ENCODE data around the gene RALY. TPM values are rescaled to one million over a fixed set of nuclear protein-coding genes. Genes with fewer than 3 reads are reported as not detected.

RALY gene
- total and polyA plus RNA-seq, 10 of the 15 experiments (the other 5 are each of a cell fraction or from before 2014, with no cell fraction given) = 1.2 to 246 (median 137) TPM

- no peak for DNase-seq (ENCODE audit: low read depth, low spot score)
- Histone ChIP-seq H3K4me1 (ENCODE audit: control insufficient read depth, insufficient read depth, low read length) (no peaks in the 10 kb centered on the region), H3K4me2 (ENCODE audit: control insufficient read depth, insufficient read depth) (no peak overlapping the region), H4K20me1 (ENCODE audit: control insufficient read depth, insufficient read depth) (0 out of 2 replicates have a peak, but pooled peaks cover 3% of the 10 kb centered on the region), H3K27ac (ENCODE audit: control insufficient read depth, insufficient read depth) (no peak overlapping the region), H3K36me3 (ENCODE audit: control insufficient read depth in 2 of 2, insufficient read depth in 2 of 2, low read length in 1 of 2) (peaks cover 25 to 36% of the 10 kb centered on the region in 2 experiments), H2AFZ (ENCODE audit: control insufficient read depth, low read depth, low read length) (no peak overlapping the region), H3K9me3 (replicated peaks; ENCODE audit: control insufficient read depth, insufficient read depth, low read length) (no peaks in the 10 kb centered on the region), H3K27me3 (replicated peaks in 1 of 2; ENCODE audit: control insufficient read depth in 2 of 2, insufficient read depth in 2 of 2, low read length in 1 of 2) (no peaks in the 10 kb centered on the region), H3K4me3 (no peak overlapping the region), H3K79me2 (ENCODE audit: control insufficient read depth, insufficient read depth, low read length) (no peaks in the 10 kb centered on the region), H3K9ac (ENCODE audit: control insufficient read depth, insufficient read depth, low read length) (no peak overlapping the region)
- RAD21 ChIA-PET (ENCODE audit: unreplicated experiment) = no interaction called here
- BruUV-seq (replicated peaks) = no TSS peak
- CTCF ChIA-PET = interaction anchor here (1.4 kb wide), 1 partner anchor 217 kb away, joined by 4 read pairs; no protein-coding TSS in a partner anchor
- TF ChIP-seq MYC (IDR thresholded peaks at IDR 0.05; ENCODE audit: insufficient read depth, insufficient read length, insufficient replicate concordance, low read length, severe bottlenecking) = no peak
- no peak for TF ChIP-seq POLR2AphosphoS5 (IDR thresholded peaks at IDR 0.05; ENCODE audit: low read length)
- no peak for TF ChIP-seq GATAD2B (conservative IDR thresholded peaks at IDR 0.05; ENCODE audit: low read depth)
- TF ChIP-seq ZZZ3 (IDR thresholded peaks at IDR 0.05; ENCODE audit: control insufficient read depth, insufficient read length, low read depth) = no peak
- no peak for TF ChIP-seq NFYA (IDR thresholded peaks at IDR 0.05; ENCODE audit: borderline replicate concordance, low read depth, low read length)
- TF ChIP-seq, protein P1, sequence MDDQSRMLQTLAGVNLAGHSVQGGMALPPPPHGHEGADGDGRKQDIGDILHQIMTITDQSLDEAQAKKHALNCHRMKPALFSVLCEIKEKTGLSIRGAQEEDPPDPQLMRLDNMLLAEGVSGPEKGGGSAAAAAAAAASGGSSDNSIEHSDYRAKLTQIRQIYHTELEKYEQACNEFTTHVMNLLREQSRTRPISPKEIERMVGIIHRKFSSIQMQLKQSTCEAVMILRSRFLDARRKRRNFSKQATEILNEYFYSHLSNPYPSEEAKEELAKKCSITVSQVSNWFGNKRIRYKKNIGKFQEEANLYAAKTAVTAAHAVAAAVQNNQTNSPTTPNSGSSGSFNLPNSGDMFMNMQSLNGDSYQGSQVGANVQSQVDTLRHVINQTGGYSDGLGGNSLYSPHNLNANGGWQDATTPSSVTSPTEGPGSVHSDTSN (IDR thresholded peaks at IDR 0.05; ENCODE audit: insufficient replicate concordance, low read depth, low read length) = no peak
- no peak for TF ChIP-seq KLF5 (IDR thresholded peaks at IDR 0.05; ENCODE audit: partially characterized antibody)
- no peak for TF ChIP-seq TAF1 (IDR thresholded peaks at IDR 0.05; ENCODE audit: borderline replicate concordance, low read depth, low read length)
- TF ChIP-seq, protein P2, sequence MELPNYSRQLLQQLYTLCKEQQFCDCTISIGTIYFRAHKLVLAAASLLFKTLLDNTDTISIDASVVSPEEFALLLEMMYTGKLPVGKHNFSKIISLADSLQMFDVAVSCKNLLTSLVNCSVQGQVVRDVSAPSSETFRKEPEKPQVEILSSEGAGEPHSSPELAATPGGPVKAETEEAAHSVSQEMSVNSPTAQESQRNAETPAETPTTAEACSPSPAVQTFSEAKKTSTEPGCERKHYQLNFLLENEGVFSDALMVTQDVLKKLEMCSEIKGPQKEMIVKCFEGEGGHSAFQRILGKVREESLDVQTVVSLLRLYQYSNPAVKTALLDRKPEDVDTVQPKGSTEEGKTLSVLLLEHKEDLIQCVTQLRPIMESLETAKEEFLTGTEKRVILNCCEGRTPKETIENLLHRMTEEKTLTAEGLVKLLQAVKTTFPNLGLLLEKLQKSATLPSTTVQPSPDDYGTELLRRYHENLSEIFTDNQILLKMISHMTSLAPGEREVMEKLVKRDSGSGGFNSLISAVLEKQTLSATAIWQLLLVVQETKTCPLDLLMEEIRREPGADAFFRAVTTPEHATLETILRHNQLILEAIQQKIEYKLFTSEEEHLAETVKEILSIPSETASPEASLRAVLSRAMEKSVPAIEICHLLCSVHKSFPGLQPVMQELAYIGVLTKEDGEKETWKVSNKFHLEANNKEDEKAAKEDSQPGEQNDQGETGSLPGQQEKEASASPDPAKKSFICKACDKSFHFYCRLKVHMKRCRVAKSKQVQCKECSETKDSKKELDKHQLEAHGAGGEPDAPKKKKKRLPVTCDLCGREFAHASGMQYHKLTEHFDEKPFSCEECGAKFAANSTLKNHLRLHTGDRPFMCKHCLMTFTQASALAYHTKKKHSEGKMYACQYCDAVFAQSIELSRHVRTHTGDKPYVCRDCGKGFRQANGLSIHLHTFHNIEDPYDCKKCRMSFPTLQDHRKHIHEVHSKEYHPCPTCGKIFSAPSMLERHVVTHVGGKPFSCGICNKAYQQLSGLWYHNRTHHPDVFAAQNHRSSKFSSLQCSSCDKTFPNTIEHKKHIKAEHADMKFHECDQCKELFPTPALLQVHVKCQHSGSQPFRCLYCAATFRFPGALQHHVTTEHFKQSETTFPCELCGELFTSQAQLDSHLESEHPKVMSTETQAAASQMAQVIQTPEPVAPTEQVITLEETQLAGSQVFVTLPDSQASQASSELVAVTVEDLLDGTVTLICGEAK (IDR thresholded peaks at IDR 0.05; ENCODE audit: borderline replicate concordance) = no peak
- TF ChIP-seq CHD4 (IDR thresholded peaks at IDR 0.05) = no peak
- SMC1A ChIA-PET (ENCODE audit: uncharacterized antibody, unreplicated experiment) = no interaction called here
- FAIRE-seq = no peak
- WGBS (ENCODE audit: insufficient coverage, insufficient replicate concordance, low lambda C conversion rate, missing lambda C conversion rate) = 100% methylated on average over 5 of the region's 6 CpGs
- ATAC-seq = no peak
- POLR2A ChIA-PET = interaction anchor here (0.6 kb wide), 1 partner anchor 631 kb away, joined by 4 read pairs; no protein-coding TSS in a partner anchor
- intact Hi-C loops (cut with micrococcal nuclease; ENCODE audit: unreplicated experiment) = no loop called here
- in situ Hi-C loops (cut with MboI) = no loop called here
Measured at GRCh38 chr20:34079818-34080217, 86.1 kb downstream of the RALY start.

Data from GM12878 (cell line).